ENCODE measurements around the gene SERTAD2.

DNA sequence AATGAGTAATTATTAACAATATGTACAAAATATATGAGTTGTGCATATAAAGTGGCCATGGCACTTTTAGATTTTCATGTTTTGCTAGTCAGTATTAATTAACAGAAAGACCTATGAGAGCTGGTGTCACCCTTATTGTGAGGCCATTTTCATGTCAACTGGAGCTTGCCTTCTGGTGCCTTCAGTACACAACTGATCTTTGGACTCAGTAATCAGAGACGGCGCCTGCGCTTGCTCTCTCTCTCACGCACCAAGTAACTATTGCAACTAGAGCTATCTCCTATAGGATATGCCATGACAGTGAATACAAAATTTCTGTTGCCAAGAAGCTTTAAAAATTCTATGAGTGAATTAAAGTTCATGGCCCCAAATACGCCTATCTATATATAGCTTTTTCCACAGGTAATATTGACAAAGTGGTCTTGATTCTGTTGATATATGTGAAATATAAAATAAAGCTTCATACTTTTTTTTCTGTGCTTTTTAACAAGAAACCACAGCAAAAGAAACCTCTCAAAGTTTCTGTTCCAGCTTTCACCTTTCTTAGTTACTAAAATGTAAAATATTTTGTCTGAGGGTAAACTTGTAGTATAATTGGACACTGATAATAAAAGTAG, 2.9 kb downstream of the SERTAD2 start:
- TF ChIP-seq, protein P1, sequence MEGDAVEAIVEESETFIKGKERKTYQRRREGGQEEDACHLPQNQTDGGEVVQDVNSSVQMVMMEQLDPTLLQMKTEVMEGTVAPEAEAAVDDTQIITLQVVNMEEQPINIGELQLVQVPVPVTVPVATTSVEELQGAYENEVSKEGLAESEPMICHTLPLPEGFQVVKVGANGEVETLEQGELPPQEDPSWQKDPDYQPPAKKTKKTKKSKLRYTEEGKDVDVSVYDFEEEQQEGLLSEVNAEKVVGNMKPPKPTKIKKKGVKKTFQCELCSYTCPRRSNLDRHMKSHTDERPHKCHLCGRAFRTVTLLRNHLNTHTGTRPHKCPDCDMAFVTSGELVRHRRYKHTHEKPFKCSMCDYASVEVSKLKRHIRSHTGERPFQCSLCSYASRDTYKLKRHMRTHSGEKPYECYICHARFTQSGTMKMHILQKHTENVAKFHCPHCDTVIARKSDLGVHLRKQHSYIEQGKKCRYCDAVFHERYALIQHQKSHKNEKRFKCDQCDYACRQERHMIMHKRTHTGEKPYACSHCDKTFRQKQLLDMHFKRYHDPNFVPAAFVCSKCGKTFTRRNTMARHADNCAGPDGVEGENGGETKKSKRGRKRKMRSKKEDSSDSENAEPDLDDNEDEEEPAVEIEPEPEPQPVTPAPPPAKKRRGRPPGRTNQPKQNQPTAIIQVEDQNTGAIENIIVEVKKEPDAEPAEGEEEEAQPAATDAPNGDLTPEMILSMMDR (conservative IDR thresholded peaks at IDR 0.05; ENCODE audit: low read depth in 2 of 2) = no peak
- TF ChIP-seq POLR2AphosphoS5 (IDR thresholded peaks at IDR 0.05; ENCODE audit: low read depth) (no peak), EZH2 (IDR thresholded peaks at IDR 0.05; ENCODE audit: low read depth, unreplicated experiment) (no peak), EZH2phosphoT487 (IDR thresholded peaks at IDR 0.05; ENCODE audit: unreplicated experiment) (no peak), CREB1 (CRISPR knock-in tag; IDR thresholded peaks at IDR 0.05; ENCODE audit: low read depth) (no peak), ZNF114 (CRISPR knock-in tag; IDR thresholded peaks at IDR 0.05) (no peak), ZNF331 (CRISPR knock-in tag; IDR thresholded peaks at IDR 0.05; ENCODE audit: low read depth) (no peak), NANOG (IDR thresholded peaks at IDR 0.05; ENCODE audit: borderline replicate concordance) (no peak), STAT1 (IDR thresholded peaks at IDR 0.05; ENCODE audit: unreplicated experiment) (no peak)
- TF ChIP-seq, protein P2, sequence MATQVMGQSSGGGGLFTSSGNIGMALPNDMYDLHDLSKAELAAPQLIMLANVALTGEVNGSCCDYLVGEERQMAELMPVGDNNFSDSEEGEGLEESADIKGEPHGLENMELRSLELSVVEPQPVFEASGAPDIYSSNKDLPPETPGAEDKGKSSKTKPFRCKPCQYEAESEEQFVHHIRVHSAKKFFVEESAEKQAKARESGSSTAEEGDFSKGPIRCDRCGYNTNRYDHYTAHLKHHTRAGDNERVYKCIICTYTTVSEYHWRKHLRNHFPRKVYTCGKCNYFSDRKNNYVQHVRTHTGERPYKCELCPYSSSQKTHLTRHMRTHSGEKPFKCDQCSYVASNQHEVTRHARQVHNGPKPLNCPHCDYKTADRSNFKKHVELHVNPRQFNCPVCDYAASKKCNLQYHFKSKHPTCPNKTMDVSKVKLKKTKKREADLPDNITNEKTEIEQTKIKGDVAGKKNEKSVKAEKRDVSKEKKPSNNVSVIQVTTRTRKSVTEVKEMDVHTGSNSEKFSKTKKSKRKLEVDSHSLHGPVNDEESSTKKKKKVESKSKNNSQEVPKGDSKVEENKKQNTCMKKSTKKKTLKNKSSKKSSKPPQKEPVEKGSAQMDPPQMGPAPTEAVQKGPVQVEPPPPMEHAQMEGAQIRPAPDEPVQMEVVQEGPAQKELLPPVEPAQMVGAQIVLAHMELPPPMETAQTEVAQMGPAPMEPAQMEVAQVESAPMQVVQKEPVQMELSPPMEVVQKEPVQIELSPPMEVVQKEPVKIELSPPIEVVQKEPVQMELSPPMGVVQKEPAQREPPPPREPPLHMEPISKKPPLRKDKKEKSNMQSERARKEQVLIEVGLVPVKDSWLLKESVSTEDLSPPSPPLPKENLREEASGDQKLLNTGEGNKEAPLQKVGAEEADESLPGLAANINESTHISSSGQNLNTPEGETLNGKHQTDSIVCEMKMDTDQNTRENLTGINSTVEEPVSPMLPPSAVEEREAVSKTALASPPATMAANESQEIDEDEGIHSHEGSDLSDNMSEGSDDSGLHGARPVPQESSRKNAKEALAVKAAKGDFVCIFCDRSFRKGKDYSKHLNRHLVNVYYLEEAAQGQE (IDR thresholded peaks at IDR 0.05; ENCODE audit: unreplicated experiment) = no peak
- TF ChIP-seq, protein P3, sequence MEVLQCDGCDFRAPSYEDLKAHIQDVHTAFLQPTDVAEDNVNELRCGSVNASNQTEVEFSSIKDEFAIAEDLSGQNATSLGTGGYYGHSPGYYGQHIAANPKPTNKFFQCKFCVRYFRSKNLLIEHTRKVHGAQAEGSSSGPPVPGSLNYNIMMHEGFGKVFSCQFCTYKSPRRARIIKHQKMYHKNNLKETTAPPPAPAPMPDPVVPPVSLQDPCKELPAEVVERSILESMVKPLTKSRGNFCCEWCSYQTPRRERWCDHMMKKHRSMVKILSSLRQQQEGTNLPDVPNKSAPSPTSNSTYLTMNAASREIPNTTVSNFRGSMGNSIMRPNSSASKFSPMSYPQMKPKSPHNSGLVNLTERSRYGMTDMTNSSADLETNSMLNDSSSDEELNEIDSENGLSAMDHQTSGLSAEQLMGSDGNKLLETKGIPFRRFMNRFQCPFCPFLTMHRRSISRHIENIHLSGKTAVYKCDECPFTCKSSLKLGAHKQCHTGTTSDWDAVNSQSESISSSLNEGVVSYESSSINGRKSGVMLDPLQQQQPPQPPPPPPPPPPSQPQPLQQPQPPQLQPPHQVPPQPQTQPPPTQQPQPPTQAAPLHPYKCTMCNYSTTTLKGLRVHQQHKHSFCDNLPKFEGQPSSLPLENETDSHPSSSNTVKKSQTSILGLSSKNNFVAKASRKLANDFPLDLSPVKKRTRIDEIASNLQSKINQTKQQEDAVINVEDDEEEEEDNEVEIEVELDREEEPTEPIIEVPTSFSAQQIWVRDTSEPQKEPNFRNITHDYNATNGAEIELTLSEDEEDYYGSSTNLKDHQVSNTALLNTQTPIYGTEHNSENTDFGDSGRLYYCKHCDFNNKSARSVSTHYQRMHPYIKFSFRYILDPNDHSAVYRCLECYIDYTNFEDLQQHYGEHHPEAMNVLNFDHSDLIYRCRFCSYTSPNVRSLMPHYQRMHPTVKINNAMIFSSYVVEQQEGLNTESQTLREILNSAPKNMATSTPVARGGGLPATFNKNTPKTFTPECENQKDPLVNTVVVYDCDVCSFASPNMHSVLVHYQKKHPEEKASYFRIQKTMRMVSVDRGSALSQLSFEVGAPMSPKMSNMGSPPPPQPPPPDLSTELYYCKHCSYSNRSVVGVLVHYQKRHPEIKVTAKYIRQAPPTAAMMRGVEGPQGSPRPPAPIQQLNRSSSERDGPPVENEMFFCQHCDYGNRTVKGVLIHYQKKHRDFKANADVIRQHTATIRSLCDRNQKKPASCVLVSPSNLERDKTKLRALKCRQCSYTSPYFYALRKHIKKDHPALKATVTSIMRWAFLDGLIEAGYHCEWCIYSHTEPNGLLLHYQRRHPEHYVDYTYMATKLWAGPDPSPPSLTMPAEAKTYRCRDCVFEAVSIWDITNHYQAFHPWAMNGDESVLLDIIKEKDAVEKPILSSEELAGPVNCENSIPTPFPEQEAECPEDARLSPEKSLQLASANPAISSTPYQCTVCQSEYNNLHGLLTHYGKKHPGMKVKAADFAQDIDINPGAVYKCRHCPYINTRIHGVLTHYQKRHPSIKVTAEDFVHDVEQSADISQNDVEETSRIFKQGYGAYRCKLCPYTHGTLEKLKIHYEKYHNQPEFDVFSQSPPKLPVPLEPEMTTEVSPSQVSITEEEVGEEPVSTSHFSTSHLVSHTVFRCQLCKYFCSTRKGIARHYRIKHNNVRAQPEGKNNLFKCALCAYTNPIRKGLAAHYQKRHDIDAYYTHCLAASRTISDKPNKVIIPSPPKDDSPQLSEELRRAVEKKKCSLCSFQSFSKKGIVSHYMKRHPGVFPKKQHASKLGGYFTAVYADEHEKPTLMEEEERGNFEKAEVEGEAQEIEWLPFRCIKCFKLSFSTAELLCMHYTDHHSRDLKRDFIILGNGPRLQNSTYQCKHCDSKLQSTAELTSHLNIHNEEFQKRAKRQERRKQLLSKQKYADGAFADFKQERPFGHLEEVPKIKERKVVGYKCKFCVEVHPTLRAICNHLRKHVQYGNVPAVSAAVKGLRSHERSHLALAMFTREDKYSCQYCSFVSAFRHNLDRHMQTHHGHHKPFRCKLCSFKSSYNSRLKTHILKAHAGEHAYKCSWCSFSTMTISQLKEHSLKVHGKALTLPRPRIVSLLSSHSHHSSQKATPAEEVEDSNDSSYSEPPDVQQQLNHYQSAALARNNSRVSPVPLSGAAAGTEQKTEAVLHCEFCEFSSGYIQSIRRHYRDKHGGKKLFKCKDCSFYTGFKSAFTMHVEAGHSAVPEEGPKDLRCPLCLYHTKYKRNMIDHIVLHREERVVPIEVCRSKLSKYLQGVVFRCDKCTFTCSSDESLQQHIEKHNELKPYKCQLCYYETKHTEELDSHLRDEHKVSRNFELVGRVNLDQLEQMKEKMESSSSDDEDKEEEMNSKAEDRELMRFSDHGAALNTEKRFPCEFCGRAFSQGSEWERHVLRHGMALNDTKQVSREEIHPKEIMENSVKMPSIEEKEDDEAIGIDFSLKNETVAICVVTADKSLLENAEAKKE (CRISPR knock-in tag; IDR thresholded peaks at IDR 0.05) = no peak

Measured in GM23338 (cell line).